Left ventricle myocardium inferior (tissue), 1 donor: ENCODE data around the gene UGT1A10. TPM values are rescaled to one million over a fixed set of nuclear protein-coding genes. Genes with fewer than 3 reads are reported as not detected.

Experiments
- DNase-seq: peaks from one replicate; pipeline ENCODE4 v3.0.0-alpha.2; 2020
- H3K27ac ChIP-seq: fragments of 200-600 bp; replicated peaks from 2 replicates; pipeline ENCODE4 v1.8.0; 2021
- H3K27me3 ChIP-seq: fragments of 200-600 bp; 2 replicates; pipeline ENCODE4 v1.8.0; 2021; ENCODE audit warnings: low read depth
- H3K36me3 ChIP-seq: fragments of 200-600 bp; 2 replicates; pipeline ENCODE4 v1.8.0; 2021
- H3K4me1 ChIP-seq: fragments of 200-600 bp; 2 replicates; pipeline ENCODE4 v1.8.0; 2021
- H3K4me3 ChIP-seq: fragments of 200-600 bp; 2 replicates; pipeline ENCODE4 v1.8.0; 2021; ENCODE audit warnings: mild to moderate bottlenecking, moderate library complexity
- H3K9me3 ChIP-seq: fragments of 200-600 bp; replicated peaks from 2 replicates; pipeline ENCODE4 v1.8.0; 2021
- CTCF ChIP-seq: fragments of 200-600 bp; IDR thresholded peaks from 2 replicates; pipeline ENCODE4 v1.8.0; 2021; ENCODE audit warnings: antibody characterized with exemption, mild to moderate bottlenecking, borderline replicate concordance
- intact Hi-C: fragments of 100-400 bp; cut with micrococcal nuclease; formaldehyde crosslinking; loops from one replicate; pipeline ENCODE4 v1.11.0; 2022
- total RNA-seq: library from RNA; stranded (reverse); fragmentation: NEBNext Ultra II Directional; extraction: Animal tissue kit (Norgen Biotek cat#: 25700); gene quantifications from one replicate; pipeline ENCODE4 v1.2.1, GENCODE V29; 2021
- donor health status: DM: no; HTN: yes; CAD: no; lungs with severe emphysema.

Gene UGT1A10
- total RNA-seq, 1 donor from 2014 or later, result not detected

GRCh38 chr2:233813236-233814055 lies 177.2 kb downstream of the UGT1A10 start:
- intact Hi-C loops, result no loop called here
- Histone ChIP-seq H3K9me3 (peaks cover 11% of the 10 kb centered on the region), H3K27me3 (peaks cover 41% of the 10 kb centered on the region), H3K4me3 (no peak overlapping the region), H3K27ac (no peak overlapping the region), H3K4me1 (no peaks in the 10 kb centered on the region), H3K36me3 (no peaks in the 10 kb centered on the region)
- no peak for DNase-seq
- no peak for TF ChIP-seq CTCF

- intact Hi-C loops, result no loop called here
- no peak for TF ChIP-seq CTCF
- H3K27me3 ChIP-seq, result peaks cover 40% of the 10 kb centered on the region
Observed at GRCh38 chr2:233814056-233814835, 178.0 kb downstream of the UGT1A10 start.

GRCh38 chr2:233815861-233816260 lies 179.6 kb downstream of the UGT1A10 start:
- no peak overlapping the region for H3K27ac ChIP-seq
- DNase-seq, result no peak
- H3K27me3 ChIP-seq, result peaks cover 31% of the 10 kb centered on the region
- intact Hi-C loops, result no loop called here
- H3K4me3 ChIP-seq, result no peak overlapping the region
- no peak for TF ChIP-seq CTCF
- H3K4me1 ChIP-seq, result no peaks in the 10 kb centered on the region
- peaks cover 11% of the 10 kb centered on the region for H3K9me3 ChIP-seq
- H3K36me3 ChIP-seq, result no peaks in the 10 kb centered on the region

More at GRCh38 chr2:233814056-233814835, 178.0 kb downstream of the UGT1A10 start:
- no peak overlapping the region for H3K27ac ChIP-seq
- no peak overlapping the region for H3K4me3 ChIP-seq
- no peaks in the 10 kb centered on the region for H3K36me3 ChIP-seq
- DNase-seq, result no peak
- no peaks in the 10 kb centered on the region for H3K4me1 ChIP-seq
- H3K9me3 ChIP-seq, result peaks cover 11% of the 10 kb centered on the region

GRCh38 chr2:233816334-233816733 lies 180.1 kb downstream of the UGT1A10 start:
- Histone ChIP-seq H3K4me3 (no peak overlapping the region), H3K9me3 (peaks cover 11% of the 10 kb centered on the region), H3K27ac (no peak overlapping the region), H3K27me3 (peaks cover 26% of the 10 kb centered on the region), H3K36me3 (no peaks in the 10 kb centered on the region), H3K4me1 (no peaks in the 10 kb centered on the region)
- TF ChIP-seq CTCF, result no peak
- intact Hi-C loops, result no loop called here
- no peak for DNase-seq

- Histone ChIP-seq H3K36me3 (no peaks in the 10 kb centered on the region), H3K4me3 (no peak overlapping the region), H3K27me3 (peaks cover 22% of the 10 kb centered on the region), H3K4me1 (no peaks in the 10 kb centered on the region), H3K9me3 (peaks cover 11% of the 10 kb centered on the region), H3K27ac (no peak overlapping the region)
- no peak for TF ChIP-seq CTCF
- intact Hi-C loops, result no loop called here
- DNase-seq, result no peak
Observed at GRCh38 chr2:233816771-233817170, 180.5 kb downstream of the UGT1A10 start.
